ENCODE results near the gene NOM1.

Gene NOM1

GRCh38 chr7:156975620-156976019 is 26.1 kb downstream of the NOM1 start:
- peaks cover 9 to 22% (median 13%) of the 10 kb centered on the region in 5 donors for H3K36me3 ChIP-seq (ENCODE audit: control insufficient read depth in 5 of 5, insufficient read depth in 5 of 5, low read length in 5 of 5)

GRCh38 chr7:156979007-156979606 is 29.6 kb downstream of the NOM1 start:
- Histone ChIP-seq H3K9ac (ENCODE audit: low read length in 5 of 5) (no peak overlapping the region), H3K36me3 (ENCODE audit: control insufficient read depth in 5 of 5, insufficient read depth in 5 of 5, low read length in 5 of 5) (no peaks in the 10 kb centered on the region)

More at GRCh38 chr7:156975620-156976019, 26.1 kb downstream of the NOM1 start:
- Histone ChIP-seq H3K27ac (ENCODE audit: low read depth, low read length) (no peak overlapping the region), H3K4me1 (ENCODE audit: control insufficient read depth in 5 of 5, insufficient read depth in 5 of 5, low read length in 5 of 5) (no peaks in the 10 kb centered on the region), H3K9ac (ENCODE audit: low read length in 5 of 5) (no peak overlapping the region), H3K4me3 (ENCODE audit: low read depth in 1 of 5, low read length in 5 of 5) (no peak overlapping the region), H3K9me3 (ENCODE audit: control insufficient read depth in 5 of 5, low read length in 5 of 5) (peaks cover 0 to 3% (median 0%) of the 10 kb centered on the region in 5 donors), H3K27me3 (ENCODE audit: control insufficient read depth in 5 of 5, insufficient read depth in 4 of 5, low read length in 5 of 5) (no peaks in the 10 kb centered on the region)

GRCh38 chr7:156979711-156980110 is 30.2 kb downstream of the NOM1 start:
- no peaks in the 10 kb centered on the region for H3K36me3 ChIP-seq (ENCODE audit: control insufficient read depth in 5 of 5, insufficient read depth in 5 of 5, low read length in 5 of 5)

More at GRCh38 chr7:156979007-156979606, 29.6 kb downstream of the NOM1 start:
- Histone ChIP-seq H3K27ac (ENCODE audit: low read depth, low read length) (no peak overlapping the region), H3K27me3 (ENCODE audit: control insufficient read depth in 5 of 5, insufficient read depth in 4 of 5, low read length in 5 of 5) (no peaks in the 10 kb centered on the region), H3K9me3 (ENCODE audit: control insufficient read depth in 5 of 5, low read length in 5 of 5) (peaks cover 0 to 3% (median 0%) of the 10 kb centered on the region in 5 donors), H3K4me3 (ENCODE audit: low read depth in 1 of 5, low read length in 5 of 5) (no peak overlapping the region), H3K4me1 (ENCODE audit: control insufficient read depth in 5 of 5, insufficient read depth in 5 of 5, low read length in 5 of 5) (peaks cover 0 to 4% (median 3%) of the 10 kb centered on the region in 5 donors)

GRCh38 chr7:156984174-156984891 is 34.8 kb downstream of the NOM1 start:
- Histone ChIP-seq H3K27ac (ENCODE audit: low read depth, low read length) (peak overlapping the region; percentile 1), H3K27me3 (ENCODE audit: control insufficient read depth in 5 of 5, insufficient read depth in 4 of 5, low read length in 5 of 5) (peaks cover 0 to 7% (median 0%) of the 10 kb centered on the region in 5 donors)

More at GRCh38 chr7:156979711-156980110, 30.2 kb downstream of the NOM1 start:
- H3K27ac ChIP-seq (ENCODE audit: low read depth, low read length), result no peak overlapping the region
- peaks cover 0 to 10% (median 5%) of the 10 kb centered on the region in 5 donors for H3K4me1 ChIP-seq (ENCODE audit: control insufficient read depth in 5 of 5, insufficient read depth in 5 of 5, low read length in 5 of 5)
- H3K27me3 ChIP-seq (ENCODE audit: control insufficient read depth in 5 of 5, insufficient read depth in 4 of 5, low read length in 5 of 5), result no peaks in the 10 kb centered on the region
- peaks cover 0 to 3% (median 0%) of the 10 kb centered on the region in 5 donors for H3K9me3 ChIP-seq (ENCODE audit: control insufficient read depth in 5 of 5, low read length in 5 of 5)
- H3K9ac ChIP-seq (ENCODE audit: low read length in 5 of 5), result no peak overlapping the region
- no peak overlapping the region for H3K4me3 ChIP-seq (ENCODE audit: low read depth in 1 of 5, low read length in 5 of 5)

GRCh38 chr7:156985101-156985992 is 35.8 kb downstream of the NOM1 start:
- Histone ChIP-seq H3K4me3 (ENCODE audit: low read depth in 1 of 5, low read length in 5 of 5) (no peak overlapping the region), H3K36me3 (ENCODE audit: control insufficient read depth in 5 of 5, insufficient read depth in 5 of 5, low read length in 5 of 5) (no peaks in the 10 kb centered on the region), H3K4me1 (ENCODE audit: control insufficient read depth in 5 of 5, insufficient read depth in 5 of 5, low read length in 5 of 5) (peaks cover 0 to 18% (median 6%) of the 10 kb centered on the region in 5 donors), H3K27me3 (ENCODE audit: control insufficient read depth in 5 of 5, insufficient read depth in 4 of 5, low read length in 5 of 5) (peaks cover 0 to 7% (median 0%) of the 10 kb centered on the region in 5 donors), H3K27ac (ENCODE audit: low read depth, low read length) (no peak overlapping the region), H3K9ac (ENCODE audit: low read length in 5 of 5) (peak overlapping the region in 1 of 5 donors; percentile 28), H3K9me3 (ENCODE audit: control insufficient read depth in 5 of 5, low read length in 5 of 5) (no peaks in the 10 kb centered on the region)

More at GRCh38 chr7:156984174-156984891, 34.8 kb downstream of the NOM1 start:
- peaks cover 0 to 3% (median 0%) of the 10 kb centered on the region in 5 donors for H3K9me3 ChIP-seq (ENCODE audit: control insufficient read depth in 5 of 5, low read length in 5 of 5)
- H3K9ac ChIP-seq (ENCODE audit: low read length in 5 of 5), result peak overlapping the region in 3 of 5 donors; percentile 22 to 28 (median 26)
- peaks cover 0 to 18% (median 6%) of the 10 kb centered on the region in 5 donors for H3K4me1 ChIP-seq (ENCODE audit: control insufficient read depth in 5 of 5, insufficient read depth in 5 of 5, low read length in 5 of 5)
- no peaks in the 10 kb centered on the region for H3K36me3 ChIP-seq (ENCODE audit: control insufficient read depth in 5 of 5, insufficient read depth in 5 of 5, low read length in 5 of 5)
- H3K4me3 ChIP-seq (ENCODE audit: low read depth in 1 of 5, low read length in 5 of 5), result peak overlapping the region; percentile 23 to 46 (median 35)

GRCh38 chr7:156986378-156986777 is 36.9 kb downstream of the NOM1 start:
- Histone ChIP-seq H3K4me3 (ENCODE audit: low read depth in 1 of 5, low read length in 5 of 5) (no peak overlapping the region), H3K27ac (ENCODE audit: low read depth, low read length) (no peak overlapping the region), H3K4me1 (ENCODE audit: control insufficient read depth in 5 of 5, insufficient read depth in 5 of 5, low read length in 5 of 5) (peaks cover 0 to 18% (median 6%) of the 10 kb centered on the region in 5 donors), H3K36me3 (ENCODE audit: control insufficient read depth in 5 of 5, insufficient read depth in 5 of 5, low read length in 5 of 5) (no peaks in the 10 kb centered on the region), H3K9ac (ENCODE audit: low read length in 5 of 5) (no peak overlapping the region), H3K9me3 (ENCODE audit: control insufficient read depth in 5 of 5, low read length in 5 of 5) (no peaks in the 10 kb centered on the region), H3K27me3 (ENCODE audit: control insufficient read depth in 5 of 5, insufficient read depth in 4 of 5, low read length in 5 of 5) (peaks cover 0 to 7% (median 3%) of the 10 kb centered on the region in 5 donors)

- H3K4me1 ChIP-seq (ENCODE audit: control insufficient read depth in 5 of 5, insufficient read depth in 5 of 5, low read length in 5 of 5), result peaks cover 0 to 18% (median 6%) of the 10 kb centered on the region in 5 donors
- no peak overlapping the region for H3K27ac ChIP-seq (ENCODE audit: low read depth, low read length)
- H3K27me3 ChIP-seq (ENCODE audit: control insufficient read depth in 5 of 5, insufficient read depth in 4 of 5, low read length in 5 of 5), result peaks cover 9 to 14% (median 11%) of the 10 kb centered on the region in 5 donors
- H3K4me3 ChIP-seq (ENCODE audit: low read depth in 1 of 5, low read length in 5 of 5), result no peak overlapping the region
- H3K9me3 ChIP-seq (ENCODE audit: control insufficient read depth in 5 of 5, low read length in 5 of 5), result no peaks in the 10 kb centered on the region
- H3K36me3 ChIP-seq (ENCODE audit: control insufficient read depth in 5 of 5, insufficient read depth in 5 of 5, low read length in 5 of 5), result no peaks in the 10 kb centered on the region
- no peak overlapping the region for H3K9ac ChIP-seq (ENCODE audit: low read length in 5 of 5)
Observed at GRCh38 chr7:156988343-156989185, 39.1 kb downstream of the NOM1 start.

- Histone ChIP-seq H3K9ac (ENCODE audit: low read length in 5 of 5) (no peak overlapping the region), H3K36me3 (ENCODE audit: control insufficient read depth in 5 of 5, insufficient read depth in 5 of 5, low read length in 5 of 5) (no peaks in the 10 kb centered on the region), H3K4me3 (ENCODE audit: low read depth in 1 of 5, low read length in 5 of 5) (no peak overlapping the region), H3K9me3 (ENCODE audit: control insufficient read depth in 5 of 5, low read length in 5 of 5) (no peaks in the 10 kb centered on the region), H3K27me3 (ENCODE audit: control insufficient read depth in 5 of 5, insufficient read depth in 4 of 5, low read length in 5 of 5) (peaks cover 9 to 15% (median 12%) of the 10 kb centered on the region in 5 donors), H3K27ac (ENCODE audit: low read depth, low read length) (no peak overlapping the region), H3K4me1 (ENCODE audit: control insufficient read depth in 5 of 5, insufficient read depth in 5 of 5, low read length in 5 of 5) (peaks cover 0 to 5% (median 0%) of the 10 kb centered on the region in 5 donors)
Observed at GRCh38 chr7:156989766-156990535, 40.4 kb downstream of the NOM1 start.

Measured in subcutaneous abdominal adipose tissue (tissue), 5 donors.